HCT116 (cell line): Measurements from ENCODE around the gene GCN1. TPM values are rescaled to one million over a fixed set of nuclear protein-coding genes. Genes with fewer than 3 reads are reported as not detected.

ENCODE experiments used
- ATAC-seq: fragments of 200-7000 bp; cut with Tn5 transposase; 2 replicates; pipeline ENCODE4 v1.9.1; 2020; ENCODE audit warnings: mild to moderate bottlenecking, moderate library complexity
- BruUV-seq: library from RNA; stranded (reverse); fragments of 400-500 nt; replicated peaks from 2 replicates; lab custom pipeline; 2021; lab: Mats Ljungman, UMichigan
- CTCF ChIA-PET: fragments of 300-600 bp; sonication (Branson Sonifier 250); formaldehyde crosslinking; loops from one replicate; lab custom pipeline; 2021; ENCODE audit warnings: antibody characterized with exemption; lab: Charles Lee
- POLR2A ChIA-PET: fragments of 300-600, 350-600 bp; sonication (Branson Sonifier 250); formaldehyde crosslinking; loops from one replicate; lab custom pipeline; 2021; ENCODE audit warnings: antibody characterized with exemption; lab: Charles Lee
- RAD21 ChIA-PET, 2 experiments: fragments of 300-600 bp; sonication (Branson Sonifier 250); formaldehyde crosslinking; loops; one replicate each; lab custom pipeline; 2023; ENCODE audit warnings: low total read pairs in 2 of 2; ENCODE audit not compliant: uncharacterized antibody in 2 of 2, unreplicated experiment in 2 of 2, low non-redundant PET in 1 of 2; lab: Charles Lee
- DNase-seq: peaks from one replicate; pipeline ENCODE4 v3.0.0-alpha.2; 2010; ENCODE audit warnings: low read depth, low spot score
- H2AFZ ChIP-seq: fragments of 200-600 bp; shearing (Covaris generic), sonication (generic); 2 replicates; pipeline ENCODE4 v1.6.1; 2017; ENCODE audit warnings: low read depth, mixed run types, mixed read lengths, antibody characterized with exemption, low read length; ENCODE audit not compliant: poor library complexity, severe bottlenecking
- H3K27ac ChIP-seq: 2 replicates; pipeline ENCODE4 v1.5.1; 2012; ENCODE audit warnings: low read depth, low read length
- H3K27me3 ChIP-seq: fragments of 200-600 bp; sonication (generic); 2 replicates; pipeline ENCODE4 v1.6.1; 2016; ENCODE audit warnings: mixed run types, low read length, mixed read lengths; ENCODE audit not compliant: insufficient read depth
- H3K36me3 ChIP-seq, 2 experiments: fragments of 200-500 bp in 1 of 2; fragments of 200-600 bp in 1 of 2; sonication (Bioruptor generic) in 1 of 2; sonication (generic) in 1 of 2; 2 replicates each; pipeline versions ENCODE4 v1.5.1 to v1.6.1; 2014 to 2016; ENCODE audit warnings: low read length in 2 of 2, inconsistent platforms in 1 of 2, mixed read lengths in 1 of 2, mixed run types in 1 of 2; ENCODE audit not compliant: insufficient read depth in 2 of 2, control insufficient read depth in 1 of 2
- H3K4me1 ChIP-seq, 2 experiments: fragments of 200-600 bp in 1 of 2; sonication (generic) in 1 of 2; 2 replicates each; pipeline versions ENCODE4 v1.5.1 to v1.6.1; 2012 to 2017; ENCODE audit warnings: low read length in 2 of 2, inconsistent platforms in 1 of 2, mild to moderate bottlenecking in 1 of 2, mixed read lengths in 1 of 2, mixed run types in 1 of 2, moderate library complexity in 1 of 2; ENCODE audit not compliant: insufficient read depth in 2 of 2, control insufficient read depth in 1 of 2
- H3K4me2 ChIP-seq: fragments of 200-600 bp; sonication (generic); 2 replicates; pipeline ENCODE4 v1.6.1; 2017; ENCODE audit warnings: mixed run types, low read length, mixed read lengths
- H3K4me3 ChIP-seq, 2 experiments: fragments of 200-600 bp in 1 of 2; sonication (generic) in 1 of 2; replicated peaks in 1 of 2; 2 replicates each; pipeline ENCODE4 v1.5.1; 2011 to 2016; ENCODE audit warnings: low read length in 2 of 2, control low read depth in 1 of 2, low read depth in 1 of 2, mild to moderate bottlenecking in 1 of 2, mixed read lengths in 1 of 2, mixed run types in 1 of 2
- H3K79me2 ChIP-seq: fragments of 200-600 bp; sonication (generic); 2 replicates; pipeline ENCODE4 v1.6.1; 2017; ENCODE audit warnings: mild to moderate bottlenecking, mixed run types, low read length, moderate library complexity, mixed read lengths; ENCODE audit not compliant: insufficient read depth
- H3K9ac ChIP-seq: fragments of 200-600 bp; sonication (generic); 2 replicates; pipeline ENCODE4 v1.6.1; 2016; ENCODE audit warnings: low read length, mixed read lengths
- H3K9me2 ChIP-seq: fragments of 200-600 bp; sonication (generic), shearing (Covaris generic); 2 replicates; pipeline ENCODE4 v1.6.1; 2017; ENCODE audit warnings: mixed run types, mild to moderate bottlenecking, moderate library complexity; ENCODE audit not compliant: insufficient read depth
- H3K9me3 ChIP-seq, 2 experiments: fragments of 200-500 bp in 1 of 2; fragments of 200-600 bp in 1 of 2; sonication (Bioruptor generic) in 1 of 2; sonication (generic) in 1 of 2; 2 replicates each; pipeline ENCODE4 v1.6.1; 2014 to 2017; ENCODE audit warnings: low read length in 2 of 2, mixed read lengths in 2 of 2, inconsistent platforms in 1 of 2, low read depth in 1 of 2, mild to moderate bottlenecking in 1 of 2, mixed run types in 1 of 2, moderate library complexity in 1 of 2; ENCODE audit not compliant: control insufficient read depth in 1 of 2, insufficient read depth in 1 of 2
- H4K20me1 ChIP-seq: fragments of 200-600 bp; sonication (generic), shearing (Covaris generic); 2 replicates; pipeline ENCODE4 v1.6.1; 2017; ENCODE audit warnings: mixed run types, mild to moderate bottlenecking, moderate library complexity; ENCODE audit not compliant: insufficient read depth
- EGR1 ChIP-seq: IDR thresholded peaks from 2 replicates; pipeline ENCODE4 v1.6.1; 2012; ENCODE audit warnings: low read depth
- JUND ChIP-seq: IDR thresholded peaks from 2 replicates; pipeline ENCODE4 v1.6.1; 2012
- POLR2A ChIP-seq: IDR thresholded peaks from 2 replicates; pipeline ENCODE4 v1.7.0; 2011; ENCODE audit warnings: borderline replicate concordance; ENCODE audit not compliant: insufficient read depth, insufficient read length; ENCODE audit errors: extremely low read depth
- POLR2AphosphoS5 ChIP-seq: IDR thresholded peaks from 2 replicates; pipeline ENCODE4 v1.6.1; 2011; ENCODE audit warnings: mild to moderate bottlenecking, low read depth, low read length, moderate library complexity
- RAD21 ChIP-seq: IDR thresholded peaks from 2 replicates; pipeline ENCODE4 v1.6.1; 2012; ENCODE audit warnings: low read depth, mild to moderate bottlenecking
- SRF ChIP-seq: IDR thresholded peaks from 2 replicates; pipeline ENCODE4 v1.6.1; 2012; ENCODE audit warnings: low read depth
- YY1 ChIP-seq: IDR thresholded peaks from 2 replicates; pipeline ENCODE4 v1.6.1; 2011; ENCODE audit warnings: low read length, low read depth, moderate library complexity, mild to moderate bottlenecking; ENCODE audit not compliant: insufficient replicate concordance; ENCODE audit errors: extremely low read depth
- ZBTB33 ChIP-seq: IDR thresholded peaks from 2 replicates; pipeline ENCODE4 v1.6.1; 2011; ENCODE audit warnings: mild to moderate bottlenecking, low read length, moderate library complexity; ENCODE audit not compliant: insufficient replicate concordance; ENCODE audit errors: extremely low read depth
- ZFX ChIP-seq: fragments of 450-650 bp; IDR thresholded peaks from 2 replicates; pipeline ENCODE4 v1.6.1; 2017
- ZNF274 ChIP-seq: fragments of 200-500 bp; sonication (Bioruptor generic); IDR thresholded peaks from 2 replicates; pipeline ENCODE4 v1.6.1; 2014; ENCODE audit warnings: mild to moderate bottlenecking, low read depth, low read length, inconsistent platforms
- intact Hi-C: fragments of 100-400 bp; cut with micrococcal nuclease; formaldehyde crosslinking; loops from 2 replicates; pipeline ENCODE4 v1.10.0; 2022
- total RNA-seq: library from RNA; stranded (reverse); gene quantifications from one replicate; pipeline ENCODE4 v1.2.1, GENCODE V29; 2021; ENCODE audit not compliant: unreplicated experiment
- TF ChIP-seq, protein P1 (sequence below): IDR thresholded peaks from 2 replicates; pipeline ENCODE4 v1.6.1; 2012; ENCODE audit warnings: low read depth
- TF ChIP-seq, protein P2 (sequence below): IDR thresholded peaks from 2 replicates; pipeline ENCODE4 v1.6.1; 2012

Gene GCN1
- total RNA-seq, 1 experiment from 2014 or later, result 184 TPM

DNA sequence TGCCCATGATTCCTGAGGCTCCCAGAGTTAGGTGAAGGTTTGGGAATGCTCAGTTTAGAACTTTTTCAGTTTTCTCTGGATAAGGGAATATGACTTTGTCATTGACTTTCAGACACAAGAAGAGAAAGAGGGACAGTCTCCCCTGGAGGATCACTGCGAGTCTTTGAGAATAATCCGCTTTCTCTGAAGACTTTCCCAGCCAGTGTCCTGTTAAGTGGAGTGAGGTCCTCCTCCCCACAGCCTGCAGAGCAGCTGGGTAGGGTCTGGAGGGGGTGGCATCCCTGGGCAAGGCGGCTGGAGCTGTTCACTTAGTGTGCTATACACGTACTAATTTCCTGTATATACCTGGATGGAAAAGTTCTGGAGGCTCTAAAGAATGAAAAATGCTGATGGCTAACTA is 69.5 kb downstream of the GCN1 start:
- H3K9me3 ChIP-seq, result no peaks in the 10 kb centered on the region
- H4K20me1 ChIP-seq, result no peaks in the 10 kb centered on the region; the same call in 1 of the 2 replicates
- H3K27me3 ChIP-seq, result no peaks in the 10 kb centered on the region
- no peak for DNase-seq
- TF ChIP-seq SRF (no peak), RAD21 (no peak), ZBTB33 (no peak), POLR2A (no peak), POLR2AphosphoS5 (no peak), JUND (no peak), ZNF274 (no peak), ZFX (no peak), EGR1 (no peak), YY1 (no peak)
- TF ChIP-seq, protein P1, sequence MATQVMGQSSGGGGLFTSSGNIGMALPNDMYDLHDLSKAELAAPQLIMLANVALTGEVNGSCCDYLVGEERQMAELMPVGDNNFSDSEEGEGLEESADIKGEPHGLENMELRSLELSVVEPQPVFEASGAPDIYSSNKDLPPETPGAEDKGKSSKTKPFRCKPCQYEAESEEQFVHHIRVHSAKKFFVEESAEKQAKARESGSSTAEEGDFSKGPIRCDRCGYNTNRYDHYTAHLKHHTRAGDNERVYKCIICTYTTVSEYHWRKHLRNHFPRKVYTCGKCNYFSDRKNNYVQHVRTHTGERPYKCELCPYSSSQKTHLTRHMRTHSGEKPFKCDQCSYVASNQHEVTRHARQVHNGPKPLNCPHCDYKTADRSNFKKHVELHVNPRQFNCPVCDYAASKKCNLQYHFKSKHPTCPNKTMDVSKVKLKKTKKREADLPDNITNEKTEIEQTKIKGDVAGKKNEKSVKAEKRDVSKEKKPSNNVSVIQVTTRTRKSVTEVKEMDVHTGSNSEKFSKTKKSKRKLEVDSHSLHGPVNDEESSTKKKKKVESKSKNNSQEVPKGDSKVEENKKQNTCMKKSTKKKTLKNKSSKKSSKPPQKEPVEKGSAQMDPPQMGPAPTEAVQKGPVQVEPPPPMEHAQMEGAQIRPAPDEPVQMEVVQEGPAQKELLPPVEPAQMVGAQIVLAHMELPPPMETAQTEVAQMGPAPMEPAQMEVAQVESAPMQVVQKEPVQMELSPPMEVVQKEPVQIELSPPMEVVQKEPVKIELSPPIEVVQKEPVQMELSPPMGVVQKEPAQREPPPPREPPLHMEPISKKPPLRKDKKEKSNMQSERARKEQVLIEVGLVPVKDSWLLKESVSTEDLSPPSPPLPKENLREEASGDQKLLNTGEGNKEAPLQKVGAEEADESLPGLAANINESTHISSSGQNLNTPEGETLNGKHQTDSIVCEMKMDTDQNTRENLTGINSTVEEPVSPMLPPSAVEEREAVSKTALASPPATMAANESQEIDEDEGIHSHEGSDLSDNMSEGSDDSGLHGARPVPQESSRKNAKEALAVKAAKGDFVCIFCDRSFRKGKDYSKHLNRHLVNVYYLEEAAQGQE, result no peak
- TF ChIP-seq, protein P2, sequence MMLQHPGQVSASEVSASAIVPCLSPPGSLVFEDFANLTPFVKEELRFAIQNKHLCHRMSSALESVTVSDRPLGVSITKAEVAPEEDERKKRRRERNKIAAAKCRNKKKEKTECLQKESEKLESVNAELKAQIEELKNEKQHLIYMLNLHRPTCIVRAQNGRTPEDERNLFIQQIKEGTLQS, result no peak
- POLR2A ChIA-PET, result interaction anchor here (1.2 kb wide), 1 partner anchor 8 kb away, joined by 6 read pairs; the partner anchor contains the start of gene RAB35
- no peak overlapping the region for H3K9ac ChIP-seq
- no peak overlapping the region for H2AFZ ChIP-seq
- no peaks in the 10 kb centered on the region for H3K79me2 ChIP-seq
- CTCF ChIA-PET, result interaction anchor here (0.7 kb wide), 2 partner anchors 14 to 106 kb away, joined by 3 read pairs; no protein-coding TSS in a partner anchor
- RAD21 ChIA-PET, result interaction anchor here in 1 of 2 experiments (0.7 kb wide), 1 partner anchor 106 kb away, joined by 10 read pairs; no protein-coding TSS in a partner anchor
- no TSS peak for BruUV-seq
- no peaks in the 10 kb centered on the region for H3K4me1 ChIP-seq
- intact Hi-C loops, result no loop called here
- no peak overlapping the region for H3K27ac ChIP-seq
- ATAC-seq, result no peak
- H3K4me3 ChIP-seq, result no peak overlapping the region
- no peak overlapping the region for H3K4me2 ChIP-seq
- no peaks in the 10 kb centered on the region for H3K9me2 ChIP-seq
- peaks cover 20 to 30% of the 10 kb centered on the region in 2 experiments for H3K36me3 ChIP-seq
